Heart left ventricle (tissue), 16 donors: ENCODE results near the gene BCL2L14. TPM values are rescaled to one million over a fixed set of nuclear protein-coding genes. Genes with fewer than 3 reads are reported as not detected.

Experiments used
- ATAC-seq, 4 donors: fragments of 200-7000 bp; cut with Tn5 transposase; one replicate each; pipeline ENCODE4 v1.9.1; 2020 to 2022; ENCODE audit warnings: moderate library complexity in 4 of 4, mild to moderate bottlenecking in 3 of 4, moderate number of reproducible peaks in 1 of 4
- DNase-seq, 5 donors: peaks; one replicate each; pipeline ENCODE4 v3.0.0-alpha.2; 2020
- H3K27ac ChIP-seq, 12 donors: fragments of 200-600 bp; sonication (generic) in 4 of 12; one replicate each; pipeline versions ENCODE4 v1.5.0 to v1.8.0; 2016 to 2022; ENCODE audit warnings: mild to moderate bottlenecking in 2 of 12
- H3K27me3 ChIP-seq, 9 donors: fragments of 200-600 bp; sonication (generic) in 2 of 9; one replicate each; pipeline versions ENCODE4 v1.5.1 to v1.8.0; 2016 to 2022; ENCODE audit warnings: mild to moderate bottlenecking in 3 of 9
- H3K36me3 ChIP-seq, 9 donors: fragments of 200-600 bp; sonication (generic) in 2 of 9; one replicate each; pipeline versions ENCODE4 v1.5.0 to v1.8.0; 2018 to 2022; ENCODE audit warnings: mild to moderate bottlenecking in 2 of 9
- H3K4me1 ChIP-seq, 12 donors: fragments of 200-600 bp; sonication (generic) in 4 of 12; one replicate each; pipeline versions ENCODE4 v1.5.0 to v1.8.0; 2016 to 2022; ENCODE audit warnings: mild to moderate bottlenecking in 3 of 12
- H3K4me3 ChIP-seq, 12 donors: fragments of 200-600 bp; sonication (generic) in 4 of 12; one replicate each; pipeline versions ENCODE4 v1.5.0 to v1.8.0; 2017 to 2022; ENCODE audit warnings: mild to moderate bottlenecking in 9 of 12, moderate library complexity in 4 of 12
- H3K9me3 ChIP-seq, 12 donors: fragments of 200-600 bp; sonication (generic) in 4 of 12; one replicate each; pipeline versions ENCODE4 v1.5.0 to v1.8.0; 2016 to 2022; ENCODE audit warnings: mild to moderate bottlenecking in 1 of 12
- CTCF ChIP-seq, 12 donors: fragments of 200-600 bp; sonication (generic) in 4 of 12; IDR thresholded peaks; one replicate each; pipeline versions ENCODE4 v1.5.0 to v1.8.0; 2018 to 2022; ENCODE audit warnings: antibody characterized with exemption in 12 of 12, mild to moderate bottlenecking in 5 of 12
- POLR2A ChIP-seq, 2 donors: fragments of 450-650 bp; IDR thresholded peaks; one replicate each; pipeline ENCODE4 v1.6.1; 2017; ENCODE audit warnings: antibody characterized with exemption in 2 of 2, mild to moderate bottlenecking in 2 of 2, moderate library complexity in 2 of 2
- WGBS, 4 donors: extraction: QIAGEN DNeasy Blood & Tissue Kit in 2 of 4; methylation state at CpG; one replicate each; pipeline versions ENCODE4 v1.1.5 to v1.1.7; 2013 to 2018; 5-methylcytosine and 5-hydroxymethylcytosine counted together
- intact Hi-C, 10 donors: fragments of 100-400 bp; cut with DNase I; formaldehyde crosslinking; loops; one replicate each; pipeline versions ENCODE4 v1.11.1 to v1.14.2; 2022
- polyA plus RNA-seq, 2 donors: library from polyadenylated mRNA; stranded (reverse); fragments of 200-250 nt; gene quantifications; one replicate each; pipeline ENCODE4 v1.2.3, GENCODE V29; 2013
- total RNA-seq, 9 donors: library from RNA; depleted of rRNA in 2 of 9; stranded (reverse); fragments of >200 nt in 2 of 9; fragmentation: NEBNext Ultra II Directional in 3 of 9; extraction: Animal tissue kit (Norgen Biotek cat#: 25700) in 3 of 9; gene quantifications; one replicate each; pipeline versions ENCODE4 v1.1.0 to v1.2.4, GENCODE V29; 2016 to 2023
- donor health status: ischemic (EF 13 %, LVEDD 7.1; RV severe dilation, severe dysfunction).
- donor health status: healthy with polysubstance abuse.
- donor health status: DM: no; HTN: yes; CAD: no.
- donor health status: DM: no; HTN: no; CAD: no.
- donor health status: ischemic (EF 25% LVEDD 6.9; RV normal size, moderate dysfunction).
- donor health status: ischemic (EF 25% LVEDD 5.7; RV mildly dilated, moderate dysfunction).
- donor health status: healthy.
- donor health status: DM: yes; HTN: yes; CAD: no.
- donor health status: ischemic (EF 35%, LVEDD 5.7; RV mildly dilated, moderate dysfunction).
- donor health status: nonischemic (EF 11% LVEDD 7.7; RV severe dilation, severe dysfunction).
- donor health status: DM: yes; HTN: yes; CAD: no.
- donor health status: PGD.
- donor health status: ischemic (EF 29% LVEDD 5.4; RV normal size, mild dysfunction).
- donor health status: nonischemic (EF 23%, LVEDD 6.1; RV moderate dilation, normal function).

Gene BCL2L14
- total and polyA plus RNA-seq, 11 donors: not detected

- ATAC-seq (no peak), DNase-seq (no peak)
- Histone ChIP-seq H3K36me3 (no peaks in the 10 kb centered on the region), H3K4me1 (peaks cover 0 to 13% (median 0%) of the 10 kb centered on the region in 12 donors), H3K27me3 (peaks cover 0 to 3% (median 0%) of the 10 kb centered on the region in 9 donors), H3K4me3 (peak overlapping the region in 1 of 12 donors; percentile 40), H3K9me3 (no peaks in the 10 kb centered on the region), H3K27ac (no peak overlapping the region)
- 73 to 82% (median 76%) methylated on average over 16 to 21 of the region's 21 CpGs for WGBS, 4 donors
- TF ChIP-seq POLR2A (IDR thresholded peaks at IDR 0.05): no peak
- TF ChIP-seq CTCF (IDR thresholded peaks at IDR 0.05): no peak
- intact Hi-C loops: no loop called here
Measured at GRCh38 chr12:12072064-12072760, 1.5 kb downstream of the BCL2L14 start.

- intact Hi-C loops: loop anchor here in 1 of 10 donors (5.0 kb wide), 1 partner anchor 253 kb away; no protein-coding TSS in a partner anchor
- no peak for TF ChIP-seq POLR2A (IDR thresholded peaks at IDR 0.05)
- TF ChIP-seq CTCF (IDR thresholded peaks at IDR 0.05): no peak
- DNase-seq (no peak), ATAC-seq (no peak)
- H3K9me3 ChIP-seq: no peaks in the 10 kb centered on the region
- H3K27ac ChIP-seq: no peak overlapping the region
- H3K4me1 ChIP-seq: peaks cover 0 to 9% (median 2%) of the 10 kb centered on the region in 12 donors
- no peaks in the 10 kb centered on the region for H3K27me3 ChIP-seq
- WGBS, 4 donors: 81 to 84% (median 82%) methylated on average over 5 of the region's 5 CpGs
- H3K4me3 ChIP-seq: no peak overlapping the region
- no peaks in the 10 kb centered on the region for H3K36me3 ChIP-seq
Measured at GRCh38 chr12:12079291-12079690, 8.6 kb downstream of the BCL2L14 start.

GRCh38 chr12:12081836-12082497 lies 11.2 kb downstream of the BCL2L14 start:
- whole genome bisulfite sequencing, 4 donors: 55 to 81% (median 64%) methylated on average over 3 of the region's 3 CpGs
- Histone ChIP-seq H3K27ac (peak overlapping the region; percentile 11 to 79 (median 68)), H3K36me3 (no peaks in the 10 kb centered on the region), H3K4me3 (no peak overlapping the region), H3K27me3 (no peaks in the 10 kb centered on the region), H3K9me3 (no peaks in the 10 kb centered on the region), H3K4me1 (peaks cover 0 to 9% (median 2%) of the 10 kb centered on the region in 12 donors)
- TF ChIP-seq POLR2A (IDR thresholded peaks at IDR 0.05): no peak
- peak in 11 of 12 donors; percentile 24 to 60 (median 44) for TF ChIP-seq CTCF (IDR thresholded peaks at IDR 0.05)
- DNase-seq: peak in 1 of 5 donors; percentile 31
- intact Hi-C loops: loop anchor here in 8 of 10 donors (1.0 to 10.0 kb wide), 7 partner anchors 185 to 623 kb away; partner anchors contain the start of gene LRP6 (in 1 of the 8)
- peak; percentile 72 to 93 (median 81) for ATAC-seq

- TF ChIP-seq POLR2A (IDR thresholded peaks at IDR 0.05) (no peak), CTCF (IDR thresholded peaks at IDR 0.05) (no peak)
- no peak overlapping the region for H3K4me3 ChIP-seq
- no peak overlapping the region for H3K27ac ChIP-seq
- DNase-seq (no peak), ATAC-seq (no peak)
- peaks cover 0 to 9% (median 2%) of the 10 kb centered on the region in 12 donors for H3K4me1 ChIP-seq
- intact Hi-C loops: loop anchor here in 8 of 10 donors (2.0 to 10.0 kb wide), 6 partner anchors 184 to 621 kb away; partner anchors contain the start of gene LRP6 (in 1 of the 8)
- H3K9me3 ChIP-seq: no peaks in the 10 kb centered on the region
- no peaks in the 10 kb centered on the region for H3K27me3 ChIP-seq
- WGBS, 4 donors: 72 to 91% (median 80%) methylated on average over 8 of the region's 8 CpGs
- H3K36me3 ChIP-seq: no peaks in the 10 kb centered on the region
Measured at GRCh38 chr12:12083688-12084087, 12.9 kb downstream of the BCL2L14 start.
